NCI-H526 treated with DMSO at 0.1 percent for 48 hours (cell line): ENCODE data around the gene VCAM1.
"Not testable (repeated sequence)": the region's sequence is repeated elsewhere in the genome, so short reads cannot be mapped to it uniquely, and the experiment has no call there.

ENCODE experiments used
- DNase-seq: peaks from one replicate; lab custom pipeline; 2025; lab: John Stamatoyannopoulos, UW

The VCAM1 gene, protein sequence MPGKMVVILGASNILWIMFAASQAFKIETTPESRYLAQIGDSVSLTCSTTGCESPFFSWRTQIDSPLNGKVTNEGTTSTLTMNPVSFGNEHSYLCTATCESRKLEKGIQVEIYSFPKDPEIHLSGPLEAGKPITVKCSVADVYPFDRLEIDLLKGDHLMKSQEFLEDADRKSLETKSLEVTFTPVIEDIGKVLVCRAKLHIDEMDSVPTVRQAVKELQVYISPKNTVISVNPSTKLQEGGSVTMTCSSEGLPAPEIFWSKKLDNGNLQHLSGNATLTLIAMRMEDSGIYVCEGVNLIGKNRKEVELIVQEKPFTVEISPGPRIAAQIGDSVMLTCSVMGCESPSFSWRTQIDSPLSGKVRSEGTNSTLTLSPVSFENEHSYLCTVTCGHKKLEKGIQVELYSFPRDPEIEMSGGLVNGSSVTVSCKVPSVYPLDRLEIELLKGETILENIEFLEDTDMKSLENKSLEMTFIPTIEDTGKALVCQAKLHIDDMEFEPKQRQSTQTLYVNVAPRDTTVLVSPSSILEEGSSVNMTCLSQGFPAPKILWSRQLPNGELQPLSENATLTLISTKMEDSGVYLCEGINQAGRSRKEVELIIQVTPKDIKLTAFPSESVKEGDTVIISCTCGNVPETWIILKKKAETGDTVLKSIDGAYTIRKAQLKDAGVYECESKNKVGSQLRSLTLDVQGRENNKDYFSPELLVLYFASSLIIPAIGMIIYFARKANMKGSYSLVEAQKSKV

DNA sequence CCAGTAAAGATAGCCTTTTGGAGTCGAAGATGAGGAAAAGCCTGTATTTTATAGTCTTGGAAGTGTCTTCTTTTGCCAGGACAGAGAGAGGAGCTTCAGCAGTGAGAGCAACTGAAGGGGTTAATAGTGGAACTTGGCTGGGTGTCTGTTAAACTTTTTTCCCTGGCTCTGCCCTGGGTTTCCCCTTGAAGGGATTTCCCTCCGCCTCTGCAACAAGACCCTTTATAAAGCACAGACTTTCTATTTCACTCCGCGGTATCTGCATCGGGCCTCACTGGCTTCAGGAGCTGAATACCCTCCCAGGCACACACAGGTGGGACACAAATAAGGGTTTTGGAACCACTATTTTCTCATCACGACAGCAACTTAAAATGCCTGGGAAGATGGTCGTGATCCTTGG lies at the start of gene VCAM1:
Gene VCAM1, plus strand, starts transcription at position 253 of the 400 bp plus-strand sequence. Its CDS starts 119 bp downstream, at position 372.
- no peak for DNase-seq

DNA sequence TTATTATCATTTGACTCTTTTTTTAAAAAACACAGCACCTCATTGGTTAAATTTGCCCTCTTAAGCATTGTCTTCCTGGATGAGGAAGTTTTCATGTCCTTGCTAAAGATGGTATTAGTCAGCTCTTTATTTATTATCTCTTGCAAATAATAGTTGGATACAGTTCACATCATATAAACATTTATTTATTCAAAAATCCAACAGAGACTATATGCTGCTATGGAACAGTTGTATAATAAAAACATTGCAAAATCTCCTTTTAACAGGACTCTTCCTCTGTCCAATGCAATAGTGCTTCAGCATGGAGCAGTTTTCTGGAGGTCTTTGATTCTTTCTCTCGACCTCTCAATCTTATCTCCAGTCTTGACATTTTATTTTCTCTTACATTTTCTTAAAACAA lies 49.5 kb upstream of the VCAM1 start:
- DNase-seq: no peak

DNA sequence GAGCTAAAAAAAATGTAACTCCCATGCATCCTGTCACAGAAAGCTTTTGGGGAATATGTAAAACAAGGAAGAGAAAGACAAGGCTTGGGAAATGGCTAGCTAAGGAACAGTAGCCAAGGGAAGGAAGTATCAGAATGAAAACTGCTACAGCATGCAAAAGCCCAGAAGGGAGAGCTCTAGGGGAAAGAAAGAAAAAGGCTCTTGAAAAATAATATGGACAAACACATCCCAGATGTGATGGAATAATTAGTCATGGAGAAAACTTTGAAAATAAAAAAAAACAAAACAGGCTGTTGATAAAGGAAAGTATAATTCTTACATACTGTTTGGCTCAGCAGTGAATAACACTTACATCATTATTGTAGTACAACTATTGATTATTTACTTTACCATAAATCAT lies 47.9 kb upstream of the VCAM1 start:
- no peak for DNase-seq

DNA sequence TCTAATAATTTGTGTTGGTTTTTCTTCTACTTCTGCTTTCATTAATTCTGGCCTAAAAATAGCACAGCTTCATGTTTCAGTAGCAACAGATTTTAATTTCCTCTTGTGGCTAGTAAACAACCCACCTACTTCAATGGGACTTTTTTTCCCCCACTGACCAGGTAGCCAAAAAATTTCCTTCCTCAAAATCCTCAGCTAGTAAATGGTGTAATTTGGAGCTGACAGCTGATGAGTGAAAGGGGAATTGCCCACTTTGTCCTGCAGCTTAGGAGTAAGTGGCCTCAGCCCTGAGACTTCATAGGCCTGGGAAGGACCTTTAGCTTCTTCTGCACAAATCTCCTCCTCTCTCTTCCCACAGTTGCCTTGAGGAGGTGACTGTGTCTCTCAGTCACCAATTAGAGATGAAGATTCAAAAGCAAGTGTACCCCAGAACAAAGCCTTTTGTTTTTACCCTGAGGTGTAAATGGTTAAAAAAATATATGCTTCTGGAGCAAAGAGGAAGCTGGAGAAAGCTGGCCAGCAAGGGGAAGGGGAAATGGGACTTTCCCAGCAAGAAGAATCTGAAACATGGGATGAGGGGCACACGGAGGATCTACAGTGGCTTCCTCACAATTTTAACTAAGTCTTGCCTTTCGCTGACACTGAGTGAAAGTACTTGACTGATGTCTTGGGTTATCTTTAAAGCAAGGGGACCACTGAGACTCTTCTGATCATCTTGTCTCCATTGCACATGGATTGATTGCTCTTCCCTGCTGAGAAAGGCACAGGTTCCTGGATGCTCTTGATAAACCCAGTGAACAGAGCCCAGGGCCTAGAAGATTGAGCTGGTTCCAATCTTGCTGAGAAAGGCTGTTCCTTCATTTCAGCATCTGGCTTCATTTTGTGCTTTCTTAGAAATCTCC lies 35.8 kb upstream of the VCAM1 start:
- DNase-seq: no peak

DNA sequence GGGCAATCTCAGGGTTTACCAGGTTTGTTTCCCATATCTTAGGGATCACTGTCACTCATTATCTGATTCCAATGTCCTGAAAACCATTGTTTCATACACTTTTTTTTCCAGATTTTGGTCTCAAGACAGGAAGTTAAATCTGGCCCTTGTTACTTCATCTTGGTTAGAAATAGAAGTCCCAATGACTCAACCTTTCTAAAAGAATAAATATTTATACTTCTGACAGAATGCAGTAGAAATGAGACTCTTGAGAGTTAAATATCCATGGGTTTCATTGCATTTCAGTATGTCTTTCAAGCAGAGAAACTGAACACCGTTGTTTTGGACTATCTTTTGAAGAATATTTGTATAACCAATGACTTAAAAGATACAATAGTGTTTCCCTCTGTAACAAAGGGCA lies 19.8 kb upstream of the VCAM1 start:
- DNase-seq: no peak

DNA sequence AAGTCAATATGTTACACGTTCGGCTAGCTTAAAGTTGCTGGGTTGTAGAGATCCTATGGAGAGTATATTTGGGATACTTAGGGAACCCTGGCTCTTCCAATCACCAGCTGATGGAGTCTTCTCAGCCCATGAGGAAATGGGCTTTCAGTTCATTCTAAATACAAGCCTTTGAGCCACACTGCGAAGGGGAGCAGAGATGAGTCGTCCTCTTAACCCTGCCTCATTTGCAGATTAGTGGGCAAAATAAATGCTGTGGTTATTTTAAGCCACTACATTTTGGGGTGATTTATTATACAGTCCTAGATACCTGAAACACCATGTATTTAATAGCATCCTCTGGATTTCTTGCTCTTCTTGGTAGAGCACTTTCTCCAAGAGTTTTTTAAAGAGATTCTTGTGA lies 19.0 kb upstream of the VCAM1 start:
- DNase-seq: no peak

DNA sequence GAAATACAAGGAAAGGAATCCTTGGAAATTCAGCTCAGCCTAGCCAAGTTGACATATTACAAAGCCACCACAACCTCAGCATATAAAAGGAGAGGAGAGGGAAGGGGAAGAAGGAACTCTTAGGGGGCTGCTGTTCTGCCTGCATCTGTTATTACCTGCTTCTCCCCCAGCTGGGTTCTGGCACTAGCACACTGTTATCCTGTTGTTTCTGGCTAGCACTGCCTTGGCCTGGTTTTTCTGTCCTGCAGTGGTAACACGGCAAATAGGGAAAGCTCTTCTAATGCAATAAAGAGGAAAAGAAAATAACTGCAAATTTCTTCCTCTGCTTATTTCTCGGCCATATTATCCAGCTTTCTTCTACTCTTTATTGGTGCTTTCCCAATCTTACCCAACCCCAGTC lies 16.5 kb upstream of the VCAM1 start:
- no peak for DNase-seq

DNA sequence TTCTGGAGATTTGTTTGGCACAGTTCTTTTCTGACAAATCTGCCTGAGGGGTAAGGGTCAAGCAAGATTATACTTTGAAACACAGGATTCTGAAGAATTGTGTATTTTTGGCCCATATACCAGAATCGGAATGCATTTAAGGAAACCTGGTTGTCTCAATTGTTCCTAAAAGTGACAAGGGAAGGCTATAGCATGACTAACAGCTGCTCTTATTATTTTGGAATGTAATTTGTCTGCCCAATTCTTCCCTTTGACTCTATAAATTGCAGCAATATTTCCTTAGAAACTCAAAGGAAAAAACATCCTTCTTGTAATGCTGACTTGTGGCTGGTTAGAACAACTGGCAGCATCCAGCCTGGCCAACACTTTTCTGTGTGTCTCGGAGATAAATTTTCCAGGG lies 15.8 kb upstream of the VCAM1 start:
- DNase-seq: no peak

DNA sequence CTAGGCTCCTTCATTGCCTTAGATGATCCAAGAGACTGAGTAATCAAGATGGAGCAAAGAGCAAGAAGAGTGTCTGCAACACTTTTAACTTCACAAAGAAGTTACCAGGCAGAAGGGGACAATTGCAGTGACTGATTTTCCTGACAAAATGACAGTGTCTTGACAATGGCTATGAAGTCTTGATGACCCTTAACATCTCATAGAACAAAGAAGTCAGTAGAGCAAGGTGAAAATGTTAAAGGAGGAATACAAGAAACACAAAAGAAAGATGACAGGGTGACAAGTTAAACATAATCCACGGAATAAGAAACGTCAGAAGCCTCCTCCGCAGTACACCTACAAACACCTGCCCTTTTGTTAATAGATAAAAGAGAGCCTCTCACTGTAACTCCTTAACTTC lies 15.1 kb upstream of the VCAM1 start:
- DNase-seq: no peak

DNA sequence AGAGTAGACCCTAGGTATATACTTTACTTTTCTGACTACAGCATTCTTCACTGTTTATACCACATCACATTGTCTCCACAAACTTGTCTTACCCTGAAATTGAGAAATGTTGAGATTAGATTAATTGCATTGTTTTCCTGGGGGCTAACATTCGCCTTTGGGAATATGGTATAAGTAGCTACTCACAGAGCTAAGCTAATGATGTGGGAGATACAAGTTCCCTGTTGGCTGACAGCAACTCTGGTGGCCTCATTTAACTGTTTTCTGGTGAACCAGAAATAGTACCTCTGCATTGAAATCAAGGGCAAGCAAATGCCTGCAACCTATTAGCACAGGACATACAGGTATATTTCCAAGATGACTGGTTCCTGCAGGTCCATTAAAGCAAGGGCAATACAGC lies 13.2 kb upstream of the VCAM1 start:
- DNase-seq: no peak

DNA sequence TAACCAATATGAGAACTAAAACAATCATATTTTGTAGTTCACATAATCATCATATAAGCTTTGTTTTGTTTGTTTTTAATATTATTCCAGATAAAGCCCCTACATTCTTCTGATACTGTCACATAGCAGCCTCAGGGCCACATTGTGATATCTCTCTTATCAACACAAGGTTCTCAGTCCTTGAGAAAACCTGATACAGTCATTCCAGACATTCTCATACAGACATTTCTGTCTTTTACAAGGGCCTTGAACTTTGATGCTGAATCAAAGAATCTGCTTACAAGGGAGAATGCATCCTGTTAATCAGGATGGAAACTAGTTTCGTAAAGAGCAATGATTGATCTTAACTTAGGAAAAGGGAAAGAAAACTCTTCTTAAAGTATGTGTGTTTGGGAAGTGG lies 12.7 kb upstream of the VCAM1 start:
- no peak for DNase-seq

DNA sequence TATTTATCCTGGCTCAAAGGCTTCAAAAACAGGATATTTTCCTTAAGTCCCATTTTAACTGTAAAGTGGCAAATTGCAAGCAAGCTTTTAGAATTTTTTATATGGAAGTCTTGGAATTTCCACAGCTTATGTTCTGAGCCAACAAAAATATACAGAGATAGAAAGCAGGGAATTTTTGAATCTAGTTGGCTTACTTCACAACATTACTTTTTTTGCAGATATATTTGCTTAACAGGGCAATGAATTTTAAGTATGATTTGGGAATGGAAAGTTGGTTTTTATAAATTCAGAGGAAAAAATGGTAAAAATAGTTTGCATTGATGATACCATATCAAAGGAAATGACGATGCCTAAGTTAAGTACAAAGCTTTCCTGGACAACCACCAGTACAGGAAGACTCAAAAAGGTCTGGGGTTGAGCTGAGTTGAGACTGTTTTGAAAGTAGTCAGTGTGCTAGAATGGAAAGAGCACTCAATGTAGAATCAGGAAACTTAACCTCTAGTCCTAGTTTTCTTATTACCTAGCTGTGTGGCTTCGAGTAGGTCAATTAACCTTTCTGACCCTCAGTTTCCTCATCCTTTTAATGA lies 11.0 kb upstream of the VCAM1 start:
- no peak for DNase-seq

DNA sequence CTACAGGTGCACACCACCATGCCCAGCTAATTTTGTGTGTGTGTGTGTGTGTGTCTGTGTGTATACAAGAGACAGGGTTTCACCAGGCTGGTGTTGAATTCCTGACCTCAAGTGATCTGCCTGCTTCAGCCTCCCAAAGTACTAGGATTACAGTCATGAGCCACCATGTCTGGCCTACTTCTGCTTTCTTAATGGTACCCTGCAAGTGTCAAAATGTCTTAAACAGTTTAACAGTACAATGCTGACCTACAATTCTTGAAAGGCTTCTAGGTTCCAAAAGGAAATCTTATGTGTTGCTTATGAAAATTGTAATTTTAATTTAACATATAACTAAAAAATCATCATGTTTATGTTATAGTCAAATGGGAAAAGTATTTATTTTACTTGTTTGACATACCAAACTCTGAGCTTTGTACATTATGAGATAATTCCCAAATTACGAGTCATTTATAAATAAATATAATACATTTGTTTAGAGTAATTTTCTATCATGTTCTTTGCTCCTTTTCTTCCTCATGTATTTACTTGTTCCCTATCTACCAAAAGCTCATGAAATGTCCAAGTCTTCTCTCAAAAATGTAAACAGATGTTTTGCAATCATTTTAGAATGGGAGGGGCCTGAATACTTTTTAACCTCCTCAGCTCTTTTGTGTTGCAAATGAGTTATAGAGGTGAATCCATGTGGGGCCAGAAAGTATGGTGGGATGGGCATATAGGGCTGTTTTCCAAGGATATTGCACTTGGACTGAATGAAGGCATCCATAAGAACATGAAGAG lies 8.4 kb upstream of the VCAM1 start:
- no peak for DNase-seq

DNA sequence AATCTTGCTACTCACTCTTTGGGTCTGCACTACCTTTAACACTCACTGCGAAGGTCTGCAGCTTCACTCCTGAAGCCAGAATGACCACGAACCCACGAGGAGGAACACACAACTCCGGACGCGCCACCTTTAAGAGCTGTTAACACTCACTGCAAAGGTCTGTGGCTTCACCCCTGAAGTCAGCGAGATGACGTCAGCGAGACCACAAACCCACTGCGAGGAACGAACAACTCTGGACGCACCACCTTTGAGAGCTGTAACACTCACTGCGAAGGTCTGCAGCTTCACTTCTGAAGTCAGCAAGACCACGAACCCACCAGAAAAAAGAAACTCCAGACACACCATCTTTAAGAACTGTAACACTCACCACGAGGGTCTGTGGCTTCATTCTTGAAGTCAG lies 6.5 kb upstream of the VCAM1 start:
- not testable (repeated sequence) for DNase-seq

DNA sequence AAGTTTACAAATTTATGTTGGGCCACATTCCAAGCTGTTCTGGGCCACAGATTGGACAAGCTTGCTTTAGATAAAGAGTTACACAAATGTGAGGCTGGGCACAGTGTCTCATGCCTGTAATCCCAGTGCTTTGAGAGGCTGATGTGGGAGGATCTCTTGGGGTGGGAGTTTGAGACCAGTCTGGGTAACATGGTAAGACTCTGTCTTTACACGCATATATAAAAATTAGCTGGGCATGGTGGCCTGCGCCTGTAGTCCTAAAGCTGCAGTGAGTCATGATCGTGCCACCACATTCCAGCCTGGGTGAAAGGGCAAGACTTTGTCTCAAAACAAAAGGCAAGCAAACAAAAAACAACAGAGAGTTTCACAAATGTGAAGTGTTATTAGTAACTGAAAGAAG lies 5.9 kb upstream of the VCAM1 start:
- no peak for DNase-seq

DNA sequence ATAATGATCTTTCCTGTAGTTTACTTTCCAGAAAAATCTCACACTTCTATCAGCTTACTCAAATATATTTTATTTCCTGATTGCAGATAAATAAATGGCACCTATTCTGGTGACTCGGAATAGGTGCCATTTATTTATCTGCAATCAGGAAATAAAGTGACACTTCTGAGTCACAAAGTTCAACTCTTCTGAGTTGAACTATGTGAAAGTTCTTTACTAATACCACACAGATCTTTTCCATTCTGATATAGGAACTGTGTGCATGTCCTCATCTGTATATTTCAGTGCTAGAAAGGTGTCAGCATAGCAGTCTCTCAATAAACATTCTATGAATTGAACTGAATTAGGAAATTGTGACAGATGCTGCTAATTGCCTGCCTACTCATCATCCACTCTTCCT lies 4.9 kb upstream of the VCAM1 start:
- no peak for DNase-seq

DNA sequence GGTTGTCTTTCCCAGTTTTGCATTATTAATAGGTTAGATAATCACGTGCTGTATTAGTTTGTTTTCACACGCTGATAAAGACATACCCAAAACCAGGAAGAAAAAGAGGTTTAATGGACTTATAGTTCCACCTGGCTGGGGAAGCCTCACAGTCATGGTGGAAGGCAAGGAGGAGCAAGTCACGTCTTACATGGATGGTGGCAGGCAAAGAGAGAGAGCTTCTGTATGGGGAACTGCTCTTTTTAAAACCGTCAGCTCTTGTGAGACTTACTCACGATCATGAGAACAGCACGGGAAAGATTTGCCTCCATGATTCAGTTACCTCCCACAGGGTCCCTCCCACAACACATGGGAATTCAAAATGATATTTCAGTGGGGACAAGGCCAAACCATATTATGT lies 2.3 kb upstream of the VCAM1 start:
- no peak for DNase-seq

DNA sequence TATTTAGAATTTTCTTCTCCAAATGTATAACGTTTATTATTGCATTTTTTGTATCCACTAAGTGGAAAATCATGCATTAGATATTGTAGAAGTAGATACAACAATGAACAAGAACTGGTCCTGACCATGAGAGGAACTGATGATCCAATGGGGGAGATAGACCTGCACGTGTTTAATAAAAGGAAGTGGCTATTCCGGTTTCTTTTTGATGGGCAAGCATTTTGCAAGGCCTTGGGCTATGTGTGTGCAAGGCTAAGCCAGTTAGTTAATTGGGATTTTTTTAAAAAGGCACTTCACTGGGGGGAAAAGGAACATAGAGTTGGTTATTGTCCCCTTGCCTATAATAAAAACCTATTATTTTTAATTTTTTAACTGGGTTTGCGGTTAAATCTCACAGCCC lies 961 bp upstream of the VCAM1 start:
- no peak for DNase-seq

DNA sequence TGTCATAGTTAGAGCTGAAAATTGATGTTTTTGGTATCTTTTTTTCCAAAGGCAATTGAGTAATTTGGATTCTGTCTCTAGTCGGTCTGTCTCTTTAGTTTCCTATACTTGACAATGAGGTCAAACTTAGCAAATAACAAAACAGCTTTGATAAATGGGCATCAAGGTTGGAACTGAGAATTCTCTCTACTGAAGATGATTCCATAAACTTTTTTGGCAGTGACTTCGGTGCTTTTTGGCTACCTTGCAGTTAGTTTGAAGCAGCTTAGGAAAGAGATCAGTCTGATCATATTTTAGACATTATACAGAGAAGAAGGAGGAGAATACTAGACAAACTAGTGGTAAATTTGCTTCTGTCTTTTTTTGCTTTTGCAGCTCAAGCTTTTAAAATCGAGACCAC lies 559 bp downstream of the VCAM1 start:
- DNase-seq: no peak

DNA sequence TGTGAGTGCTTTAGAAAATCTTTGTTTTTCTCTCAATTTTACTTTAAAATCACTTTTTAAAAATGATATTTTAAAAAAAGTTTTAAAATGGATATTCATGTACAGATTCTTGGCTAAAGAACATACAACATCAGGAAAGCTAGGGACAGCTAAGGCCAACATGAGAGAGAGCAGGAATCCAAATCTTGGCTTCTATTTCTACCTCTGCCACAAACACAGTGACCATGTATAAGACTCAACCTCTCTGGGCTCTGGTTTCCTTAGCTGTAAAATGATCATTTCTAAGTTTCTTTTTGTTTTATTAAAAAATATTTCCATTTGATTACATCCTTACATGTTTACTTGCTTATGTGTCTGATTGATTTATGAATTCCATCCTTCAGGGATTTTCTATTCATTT lies 1.2 kb downstream of the VCAM1 start:
- DNase-seq: no peak

DNA sequence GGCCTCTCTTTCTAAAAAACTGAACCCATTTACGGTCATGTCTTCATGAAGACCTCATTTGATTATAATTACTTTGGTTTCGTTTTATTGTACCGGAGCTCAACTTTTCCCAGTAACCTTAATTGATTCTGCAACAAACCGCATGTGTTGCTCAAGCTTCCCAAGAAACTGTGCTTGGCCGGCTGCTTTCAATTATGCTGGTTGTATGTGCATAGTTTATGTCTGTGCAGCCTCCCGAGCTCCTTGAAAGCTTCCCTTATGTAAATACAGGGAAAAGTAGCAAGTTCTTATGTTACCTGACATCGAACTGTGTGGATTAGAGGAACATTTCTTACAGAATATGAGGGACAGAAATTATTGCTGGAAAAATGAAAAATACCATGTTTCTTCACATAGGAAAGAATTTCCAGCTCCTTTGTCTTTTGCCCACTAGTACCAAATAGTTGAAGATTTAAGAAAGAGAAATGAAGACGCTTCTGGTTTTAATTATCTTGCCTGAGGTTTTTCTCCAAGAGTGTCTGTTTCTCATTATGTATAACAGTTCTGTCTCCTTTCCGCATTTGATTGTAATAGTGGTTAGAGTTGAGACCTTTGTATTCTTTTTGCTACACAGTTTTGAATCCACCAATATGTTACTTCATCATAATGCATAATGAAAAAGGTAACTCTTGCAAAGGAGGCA lies 2.1 kb downstream of the VCAM1 start:
- DNase-seq: no peak
